HG03039 (cell line): ENCODE results near the gene AGBL1.

Experiments
- ATAC-seq: cut with Tn5 transposase; IDR thresholded peaks from one replicate; pipeline ENCODE4 v1.9.1; 2021; ENCODE audit warnings: mild to moderate bottlenecking, moderate library complexity; ENCODE audit not compliant: unreplicated experiment

Gene AGBL1

DNA sequence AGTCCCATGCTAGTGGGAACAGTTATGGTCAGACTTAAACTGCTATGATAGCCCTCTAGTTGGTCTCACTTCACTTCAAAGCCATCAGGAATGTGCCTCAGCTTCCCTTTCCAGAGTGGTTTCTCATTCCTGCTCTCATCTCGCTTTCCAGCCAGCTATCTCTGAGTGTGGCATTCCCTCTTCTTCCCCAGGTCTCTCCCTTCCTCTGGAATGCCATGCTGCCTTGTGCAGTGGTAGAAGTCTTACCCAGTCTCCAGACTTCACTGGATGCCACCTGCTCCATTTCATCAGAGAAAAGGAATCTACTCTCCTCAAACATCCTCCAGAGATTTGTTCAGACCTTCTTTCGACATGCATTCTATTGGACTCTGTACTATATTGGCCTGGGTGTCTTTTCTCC is 83.0 kb downstream of the AGBL1 start:
- ATAC-seq = no peak

DNA sequence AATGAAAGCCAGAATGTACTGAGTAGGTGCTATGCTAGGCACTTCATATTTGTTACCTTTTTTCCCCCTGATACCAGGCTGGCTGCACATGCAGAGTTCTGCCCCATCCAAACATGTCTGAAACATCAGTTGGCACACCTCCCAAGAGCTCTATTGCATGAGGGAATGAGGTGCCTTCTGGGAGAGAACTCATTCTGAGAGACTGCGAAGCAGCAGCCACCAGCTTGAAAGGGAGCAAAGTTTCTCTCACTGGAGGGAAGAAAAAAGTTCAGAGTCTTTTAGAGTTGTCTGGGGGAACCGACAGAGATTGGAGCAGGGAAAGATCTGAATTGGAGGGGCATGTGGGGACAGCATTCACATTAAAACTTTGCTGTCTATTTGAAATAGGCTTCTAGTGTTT is 84.1 kb downstream of the AGBL1 start:
- no peak for ATAC-seq

DNA sequence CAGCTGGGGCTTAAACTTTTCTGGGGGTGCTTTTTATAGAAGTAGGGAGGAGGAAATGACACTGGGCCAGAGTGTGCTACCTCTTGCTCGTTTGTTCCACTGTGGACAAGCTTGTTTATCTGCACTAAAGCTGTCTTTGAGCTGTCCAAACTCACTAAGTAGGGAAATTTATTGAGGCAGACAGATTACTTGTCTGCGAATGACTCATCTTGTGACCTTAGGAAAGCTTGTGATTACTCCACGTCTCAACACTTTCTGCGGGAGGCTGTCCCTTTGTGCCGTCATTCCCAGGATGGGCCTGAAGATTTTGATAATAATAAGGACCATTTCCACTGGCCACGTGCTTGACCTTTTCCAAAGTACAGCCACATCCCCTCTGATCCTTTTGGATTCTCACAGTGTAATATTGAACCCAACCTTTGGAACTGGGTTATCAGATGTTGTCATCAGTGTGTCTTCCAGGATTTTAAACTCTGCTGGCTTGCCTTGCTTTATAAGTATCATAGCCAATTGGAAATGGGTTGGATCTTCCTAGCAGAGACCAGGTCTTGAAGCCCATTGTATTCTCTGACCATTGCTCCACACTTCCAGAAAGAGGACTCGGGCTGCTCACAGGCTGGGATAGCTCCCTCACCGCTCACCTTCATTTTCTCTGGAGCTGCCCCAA is 84.7 kb downstream of the AGBL1 start:
- no peak for ATAC-seq

DNA sequence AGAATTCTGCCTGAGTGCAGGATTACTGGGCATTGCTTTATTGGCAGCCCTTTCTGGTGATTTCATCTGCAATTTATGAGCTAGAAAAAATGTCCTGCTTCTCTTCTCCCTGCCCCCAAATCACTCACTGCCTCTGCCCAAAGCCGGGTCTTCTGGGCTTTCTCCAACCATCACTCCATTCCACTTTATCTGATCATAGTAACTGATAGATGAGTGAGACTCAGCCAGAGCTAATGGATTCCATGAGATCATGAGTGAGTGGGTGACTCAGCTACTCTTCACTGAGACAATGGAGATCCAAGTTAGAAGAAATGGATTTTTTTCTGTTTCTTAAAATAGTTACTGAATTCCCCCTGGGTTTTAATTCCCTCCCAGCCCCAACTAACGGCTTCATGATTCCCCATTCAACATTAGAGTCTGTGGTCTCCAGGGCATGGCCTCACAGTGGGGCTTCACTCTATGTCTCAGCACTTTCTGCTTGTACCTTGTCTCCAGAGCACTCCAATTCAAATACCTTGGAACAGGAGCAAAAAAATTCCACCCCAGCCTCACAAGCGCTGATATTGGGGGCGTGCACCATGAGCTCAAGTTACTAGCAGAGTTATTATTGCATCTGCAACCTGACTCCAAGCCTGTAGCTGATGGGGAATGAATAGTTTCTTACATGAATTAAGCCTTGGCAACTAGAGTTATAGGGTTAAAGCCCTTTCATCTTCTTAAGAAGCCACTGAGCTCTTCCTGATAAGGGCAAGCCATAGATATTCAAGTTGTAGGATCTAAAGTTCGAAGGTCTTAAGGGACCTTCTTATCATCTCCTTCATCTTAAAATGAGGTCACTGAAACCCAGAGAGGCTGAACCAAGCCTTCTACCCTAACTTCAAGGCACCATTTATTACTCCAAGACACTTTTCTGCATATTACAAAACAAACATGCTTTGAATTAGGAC is 85.9 kb downstream of the AGBL1 start:
- ATAC-seq = no peak

GRCh38 chr15:86167841-86168240 is 88.2 kb downstream of the AGBL1 start:
- ATAC-seq = no peak

GRCh38 chr15:86178845-86179244 is 99.2 kb downstream of the AGBL1 start:
- no peak for ATAC-seq

GRCh38 chr15:86183596-86184491 is 104.2 kb downstream of the AGBL1 start:
- no peak for ATAC-seq

GRCh38 chr15:86193716-86194380 is 114.2 kb downstream of the AGBL1 start:
- ATAC-seq = no peak

- ATAC-seq = no peak
These were observed 118.1 kb downstream of the AGBL1 start for GRCh38 chr15:86197770-86198169.

- ATAC-seq = no peak
These were observed 119.9 kb downstream of the AGBL1 start for GRCh38 chr15:86199467-86200145.

DNA sequence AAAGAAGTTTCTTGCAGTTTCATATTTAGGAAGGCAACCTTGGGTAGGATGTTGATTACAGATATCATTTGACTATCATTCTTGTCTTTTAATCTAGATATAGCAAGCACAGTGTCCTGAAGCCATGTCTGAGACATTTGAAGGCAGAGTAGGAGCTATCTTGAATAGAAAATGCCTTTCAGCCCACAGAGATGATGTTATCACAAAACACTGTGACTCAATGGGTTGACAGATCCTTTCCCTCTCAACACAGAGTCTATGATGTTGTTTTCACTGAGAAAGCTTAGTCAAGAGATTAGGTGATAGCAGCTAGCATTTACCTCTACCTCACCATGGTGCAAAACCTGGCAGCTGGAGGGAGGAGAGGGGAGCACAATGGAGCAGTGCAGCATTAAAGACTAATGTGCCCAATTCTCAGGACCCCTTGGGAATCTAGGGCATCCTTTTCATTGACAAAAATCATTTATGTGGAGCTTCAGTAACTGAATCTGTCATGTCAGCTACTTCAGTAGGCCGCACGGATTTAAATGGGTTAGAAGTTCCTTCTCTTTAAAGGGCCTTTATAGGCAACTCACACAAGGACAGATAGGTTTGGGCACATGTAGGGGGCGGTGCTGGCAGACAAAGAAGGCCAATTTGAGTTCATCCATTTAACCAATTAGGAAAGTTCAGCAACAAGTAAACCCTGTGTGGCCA is 121.8 kb downstream of the AGBL1 start:
- ATAC-seq = no peak

GRCh38 chr15:86203462-86203861 is 123.8 kb downstream of the AGBL1 start:
- ATAC-seq = no peak

- no peak for ATAC-seq
These were observed 125.4 kb downstream of the AGBL1 start for GRCh38 chr15:86205096-86205495.

DNA sequence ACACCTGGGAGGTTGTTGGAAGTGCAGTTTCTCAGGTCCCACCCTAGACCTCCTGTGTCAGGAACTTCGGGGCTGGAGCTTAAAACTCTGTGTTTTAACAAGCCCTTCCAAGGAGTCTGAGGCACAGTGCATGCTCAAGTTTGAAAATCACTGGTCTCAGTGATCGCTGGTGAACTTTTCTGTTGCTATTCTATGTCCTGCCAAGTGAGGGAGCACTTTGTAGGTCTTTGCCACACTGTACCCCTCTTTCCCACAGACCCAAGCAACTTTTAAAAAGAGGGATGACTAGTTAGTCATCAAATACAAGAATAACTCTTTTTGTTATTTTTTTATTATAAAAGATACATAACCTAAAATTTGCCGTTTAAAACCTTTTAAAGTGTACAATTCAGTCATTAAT is 133.7 kb downstream of the AGBL1 start:
- no peak for ATAC-seq

- ATAC-seq = no peak
These were observed 134.2 kb downstream of the AGBL1 start for GRCh38 chr15:86213888-86214287.

DNA sequence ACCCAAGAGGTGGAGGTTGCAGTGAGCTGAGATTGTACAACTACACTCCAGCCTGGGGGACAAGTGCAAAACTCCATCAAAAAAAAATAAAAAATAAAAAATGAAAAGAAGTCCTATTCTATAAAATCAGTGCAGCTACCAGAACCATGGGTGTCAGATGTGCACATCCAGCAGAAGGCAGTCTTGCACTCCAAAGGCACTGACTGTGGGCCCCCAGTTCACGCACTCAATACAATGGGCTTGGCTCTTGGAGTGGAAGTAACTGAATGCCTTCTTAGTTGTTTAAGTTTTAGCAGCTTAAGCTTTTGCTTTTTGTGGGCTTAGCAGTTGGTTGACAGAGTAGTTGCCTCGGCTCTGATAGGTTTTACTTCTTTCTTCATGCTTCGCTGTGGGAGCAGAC is 141.4 kb downstream of the AGBL1 start:
- no peak for ATAC-seq

DNA sequence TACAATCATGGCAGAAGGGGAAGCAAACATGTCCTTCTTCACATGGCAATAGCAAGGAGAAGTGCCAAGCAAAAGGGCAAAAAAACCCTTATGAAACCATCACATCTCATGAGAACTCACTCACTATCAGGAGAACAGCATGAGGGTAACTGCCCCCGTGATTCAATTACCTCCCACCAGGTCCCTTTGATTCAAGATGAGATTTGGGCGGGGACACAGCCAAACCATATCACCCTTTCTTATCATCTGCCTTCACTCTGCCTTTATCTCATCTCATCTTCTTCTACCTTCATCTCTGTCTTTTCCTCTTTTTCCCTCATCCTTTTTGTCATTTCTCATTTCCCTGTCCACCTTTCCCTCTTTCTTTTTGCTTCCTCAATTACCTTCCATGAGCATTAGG is 149.6 kb downstream of the AGBL1 start:
- no peak for ATAC-seq

- no peak for ATAC-seq
These were observed 150.3 kb downstream of the AGBL1 start for GRCh38 chr15:86229936-86230335.

GRCh38 chr15:86231864-86232721 is 152.4 kb downstream of the AGBL1 start:
- peak; percentile 58 for ATAC-seq
